ENCODE results near the gene CD9. TPM values are rescaled to one million over a fixed set of nuclear protein-coding genes. Genes with fewer than 3 reads are reported as not detected.

Gene CD9
- total and polyA plus RNA-seq, 2 donors from 2014 or later, result 301 to 421 TPM

DNA sequence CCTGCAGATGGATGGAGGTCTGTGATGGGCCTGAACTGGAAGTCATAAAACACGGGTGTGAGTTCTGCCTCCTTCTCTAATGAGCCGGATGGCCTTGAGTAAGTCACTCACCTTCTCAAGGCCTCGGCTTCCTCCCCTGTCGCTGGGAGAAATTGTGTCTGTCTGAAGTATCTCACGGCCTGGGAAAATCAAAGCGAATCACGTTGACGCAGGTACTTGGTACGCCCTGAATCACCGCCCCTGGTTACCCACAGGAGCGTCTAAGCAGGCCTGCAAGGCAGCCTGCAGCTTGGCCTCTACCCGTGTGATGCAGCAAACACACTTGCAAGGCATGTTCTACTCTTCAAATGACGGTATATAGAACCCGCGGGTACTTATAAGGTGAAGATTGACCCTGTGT lies 28.1 kb upstream of the CD9 start:
- Histone ChIP-seq H3K9ac (ENCODE audit: low read length in 3 of 3) (no peak overlapping the region), H3K4me3 (ENCODE audit: low read length in 3 of 3) (no peak overlapping the region), H3K4me1 (ENCODE audit: control insufficient read depth in 2 of 3, insufficient read depth in 2 of 3, low read depth in 1 of 3, low read length in 3 of 3) (no peaks in the 10 kb centered on the region), H3K27ac (ENCODE audit: low read depth in 2 of 2, low read length in 2 of 2) (peak overlapping the region; percentile 63), H3K27me3 (ENCODE audit: control insufficient read depth, insufficient read depth, low read length) (no peaks in the 10 kb centered on the region), H3K36me3 (ENCODE audit: control insufficient read depth in 2 of 3, insufficient read depth in 3 of 3, low read length in 3 of 3) (no peaks in the 10 kb centered on the region), H3K9me3 (ENCODE audit: control insufficient read depth in 2 of 3, insufficient read depth in 1 of 3, low read length in 3 of 3) (no peaks in the 10 kb centered on the region)
- FAIRE-seq, result no peak
- TF ChIP-seq, protein P1, sequence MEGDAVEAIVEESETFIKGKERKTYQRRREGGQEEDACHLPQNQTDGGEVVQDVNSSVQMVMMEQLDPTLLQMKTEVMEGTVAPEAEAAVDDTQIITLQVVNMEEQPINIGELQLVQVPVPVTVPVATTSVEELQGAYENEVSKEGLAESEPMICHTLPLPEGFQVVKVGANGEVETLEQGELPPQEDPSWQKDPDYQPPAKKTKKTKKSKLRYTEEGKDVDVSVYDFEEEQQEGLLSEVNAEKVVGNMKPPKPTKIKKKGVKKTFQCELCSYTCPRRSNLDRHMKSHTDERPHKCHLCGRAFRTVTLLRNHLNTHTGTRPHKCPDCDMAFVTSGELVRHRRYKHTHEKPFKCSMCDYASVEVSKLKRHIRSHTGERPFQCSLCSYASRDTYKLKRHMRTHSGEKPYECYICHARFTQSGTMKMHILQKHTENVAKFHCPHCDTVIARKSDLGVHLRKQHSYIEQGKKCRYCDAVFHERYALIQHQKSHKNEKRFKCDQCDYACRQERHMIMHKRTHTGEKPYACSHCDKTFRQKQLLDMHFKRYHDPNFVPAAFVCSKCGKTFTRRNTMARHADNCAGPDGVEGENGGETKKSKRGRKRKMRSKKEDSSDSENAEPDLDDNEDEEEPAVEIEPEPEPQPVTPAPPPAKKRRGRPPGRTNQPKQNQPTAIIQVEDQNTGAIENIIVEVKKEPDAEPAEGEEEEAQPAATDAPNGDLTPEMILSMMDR (IDR thresholded peaks at IDR 0.05; ENCODE audit: borderline replicate concordance, extremely low read depth, insufficient read depth), result no peak
- no peak for DNase-seq
- intact Hi-C loops (cut with DNase I), result loop anchor here (10.0 kb wide), 1 partner anchor 107 kb away; no protein-coding TSS in a partner anchor

DNA sequence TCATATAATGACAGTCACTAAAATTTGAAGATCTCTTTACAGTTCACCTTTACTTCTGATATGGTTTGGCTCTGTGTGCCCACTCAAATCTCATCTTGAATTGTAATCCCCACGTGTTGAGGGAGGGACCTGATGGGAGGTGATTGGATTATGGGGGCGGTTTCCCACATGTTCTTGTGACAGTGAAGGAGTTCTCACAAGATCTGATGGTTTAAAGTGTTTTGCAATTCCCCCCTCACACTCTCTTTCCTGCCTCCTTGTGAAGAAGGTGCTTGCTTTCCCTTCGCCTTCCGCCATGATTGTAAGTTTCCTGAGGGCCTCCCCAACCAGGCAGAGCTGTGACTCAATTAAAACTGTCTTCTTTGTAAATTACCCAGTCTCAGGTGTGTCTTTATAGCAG lies 27.3 kb upstream of the CD9 start:
- Histone ChIP-seq H3K9me3 (ENCODE audit: control insufficient read depth in 2 of 3, insufficient read depth in 1 of 3, low read length in 3 of 3) (no peaks in the 10 kb centered on the region), H3K4me3 (ENCODE audit: low read length in 3 of 3) (no peak overlapping the region), H3K36me3 (ENCODE audit: control insufficient read depth in 2 of 3, insufficient read depth in 3 of 3, low read length in 3 of 3) (no peaks in the 10 kb centered on the region), H3K27ac (ENCODE audit: low read depth in 2 of 2, low read length in 2 of 2) (peak overlapping the region in 1 of 2 donors; percentile 63), H3K4me1 (ENCODE audit: control insufficient read depth in 2 of 3, insufficient read depth in 2 of 3, low read depth in 1 of 3, low read length in 3 of 3) (no peaks in the 10 kb centered on the region), H3K27me3 (ENCODE audit: control insufficient read depth, insufficient read depth, low read length) (no peaks in the 10 kb centered on the region), H3K9ac (ENCODE audit: low read length in 3 of 3) (no peak overlapping the region)
- intact Hi-C loops (cut with DNase I), result loop anchor here (10.0 kb wide), 1 partner anchor 108 kb away; no protein-coding TSS in a partner anchor
- TF ChIP-seq, protein P1 (IDR thresholded peaks at IDR 0.05; ENCODE audit: borderline replicate concordance, extremely low read depth, insufficient read depth), result no peak
- FAIRE-seq (no peak), DNase-seq (no peak)

DNA sequence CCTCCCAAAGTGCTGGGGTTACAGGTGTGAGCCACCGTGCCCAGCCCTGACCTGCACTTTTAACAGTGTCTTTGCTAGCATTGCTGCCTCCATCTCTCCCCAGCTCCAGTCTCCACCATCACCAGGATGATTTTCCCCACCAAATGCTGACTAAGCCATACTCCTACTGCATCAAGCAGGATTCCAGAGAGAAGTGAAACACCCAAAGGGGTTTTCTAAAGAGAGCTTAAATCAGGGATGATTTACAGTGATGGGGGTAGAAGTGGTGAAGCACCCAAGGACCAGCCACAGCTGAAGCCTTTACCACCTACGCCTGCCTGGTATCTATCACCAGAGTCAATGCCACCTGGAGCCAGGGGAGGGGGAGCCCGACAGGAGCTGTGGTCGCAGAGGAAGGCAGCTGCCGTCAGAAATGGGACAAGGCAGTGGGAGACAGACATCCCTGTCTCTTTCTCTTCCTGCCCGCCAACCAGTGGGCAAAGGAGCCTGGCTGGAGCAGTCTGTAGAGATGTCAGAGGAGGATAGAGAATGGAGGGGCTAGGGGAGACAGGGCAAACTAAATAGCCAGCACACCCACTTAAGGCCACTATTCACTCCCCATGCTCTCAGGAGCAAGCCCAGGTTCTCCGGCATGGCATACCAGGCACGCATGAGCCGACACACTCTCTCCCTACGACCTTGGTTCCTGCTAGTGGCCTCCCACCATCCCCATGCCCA lies 22.4 kb upstream of the CD9 start:
- Histone ChIP-seq H3K9me3 (ENCODE audit: control insufficient read depth in 2 of 3, insufficient read depth in 1 of 3, low read length in 3 of 3) (no peaks in the 10 kb centered on the region), H3K27ac (ENCODE audit: low read depth in 2 of 2, low read length in 2 of 2) (peak overlapping the region; percentile 4 to 14), H3K36me3 (ENCODE audit: control insufficient read depth in 2 of 3, insufficient read depth in 3 of 3, low read length in 3 of 3) (no peaks in the 10 kb centered on the region), H3K9ac (ENCODE audit: low read length in 3 of 3) (no peak overlapping the region), H3K4me1 (ENCODE audit: control insufficient read depth in 2 of 3, insufficient read depth in 2 of 3, low read depth in 1 of 3, low read length in 3 of 3) (peaks cover 0 to 32% (median 3%) of the 10 kb centered on the region in 3 donors), H3K27me3 (ENCODE audit: control insufficient read depth, insufficient read depth, low read length) (no peaks in the 10 kb centered on the region), H3K4me3 (ENCODE audit: low read length in 3 of 3) (no peak overlapping the region)
- FAIRE-seq (no peak), DNase-seq (no peak)
- TF ChIP-seq, protein P1 (IDR thresholded peaks at IDR 0.05; ENCODE audit: borderline replicate concordance, extremely low read depth, insufficient read depth), result no peak
- intact Hi-C loops (cut with DNase I), result loop anchor here (10.0 kb wide), 1 partner anchor 113 kb away; no protein-coding TSS in a partner anchor
